ENCODE results near the gene SRPK1.
"Not testable (repeated sequence)": the region's sequence is repeated elsewhere in the genome, so short reads cannot be mapped to it uniquely, and the experiment has no call there.

Gene SRPK1

DNA sequence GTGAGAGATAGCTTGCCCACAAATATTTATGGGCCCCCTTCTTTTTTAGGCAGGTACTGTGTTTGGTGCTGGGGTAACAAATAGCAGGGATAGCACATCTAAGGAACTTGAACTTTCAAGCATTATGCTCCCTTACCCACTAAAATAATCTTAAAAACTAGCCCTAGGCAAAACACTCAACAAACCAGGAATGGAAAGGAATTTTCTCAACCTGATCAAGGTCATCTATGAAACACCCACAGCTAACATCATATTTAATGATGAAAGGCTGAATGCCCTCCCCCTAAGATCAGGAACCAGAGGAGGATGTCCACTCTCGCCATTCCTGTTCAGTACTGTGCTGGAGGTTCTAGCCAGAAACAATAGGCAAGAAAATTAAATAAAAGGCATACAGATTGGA lies 8.7 kb upstream of the SRPK1 start:
- DNase-seq: no peak

DNA sequence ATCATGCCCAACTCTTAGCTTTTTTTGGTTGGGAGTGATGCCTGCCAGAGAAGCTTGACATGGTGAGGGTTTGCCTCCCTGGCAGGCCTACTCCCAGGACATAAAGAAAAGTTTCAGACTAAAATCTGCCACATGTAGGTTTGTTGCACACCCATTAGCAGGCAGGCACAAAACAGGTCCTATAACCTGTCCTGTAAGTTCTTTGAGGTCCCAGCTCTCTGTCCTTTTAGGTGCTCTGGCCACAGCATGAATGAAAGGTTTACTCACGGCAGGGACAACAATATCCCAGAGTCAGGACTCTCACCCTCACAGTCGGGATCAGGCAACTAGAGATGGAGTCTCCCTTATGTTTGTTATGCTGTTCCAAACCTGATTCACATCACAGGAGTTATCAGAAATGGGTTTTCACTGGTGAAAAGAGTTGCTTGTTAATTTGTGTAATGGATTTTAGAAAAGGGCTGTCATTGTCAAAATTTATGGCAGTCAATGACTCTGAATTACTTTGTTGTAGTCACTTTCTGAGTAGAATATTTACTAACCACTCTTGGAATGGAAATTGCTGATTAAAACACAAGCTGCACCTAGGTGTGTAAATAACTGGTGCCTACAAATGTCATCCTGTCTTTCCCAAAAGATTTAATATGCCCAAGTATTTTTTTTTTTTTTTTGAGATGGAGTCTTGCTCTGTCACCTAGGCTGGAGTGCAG lies 5.8 kb upstream of the SRPK1 start:
- no peak for DNase-seq

DNA sequence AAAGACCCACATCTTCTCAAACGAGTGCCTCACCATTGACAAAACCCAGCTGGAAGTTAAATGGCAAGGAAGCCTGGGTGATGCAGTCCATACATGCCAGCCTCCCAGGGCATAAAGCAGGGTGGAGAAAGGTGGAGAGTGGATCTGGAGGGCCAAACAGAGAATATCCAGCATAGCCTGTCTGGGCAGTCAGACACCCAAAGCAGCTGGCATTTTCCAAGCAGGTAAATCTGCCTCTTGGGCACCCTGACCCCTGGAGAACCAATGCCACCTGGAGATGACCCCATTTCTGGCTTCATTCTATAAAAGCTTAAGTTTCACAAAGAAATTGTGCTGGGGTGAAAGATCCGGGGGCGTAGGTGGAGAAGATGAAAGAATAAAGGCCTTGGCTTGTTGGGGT lies 5.1 kb upstream of the SRPK1 start:
- DNase-seq: no peak

DNA sequence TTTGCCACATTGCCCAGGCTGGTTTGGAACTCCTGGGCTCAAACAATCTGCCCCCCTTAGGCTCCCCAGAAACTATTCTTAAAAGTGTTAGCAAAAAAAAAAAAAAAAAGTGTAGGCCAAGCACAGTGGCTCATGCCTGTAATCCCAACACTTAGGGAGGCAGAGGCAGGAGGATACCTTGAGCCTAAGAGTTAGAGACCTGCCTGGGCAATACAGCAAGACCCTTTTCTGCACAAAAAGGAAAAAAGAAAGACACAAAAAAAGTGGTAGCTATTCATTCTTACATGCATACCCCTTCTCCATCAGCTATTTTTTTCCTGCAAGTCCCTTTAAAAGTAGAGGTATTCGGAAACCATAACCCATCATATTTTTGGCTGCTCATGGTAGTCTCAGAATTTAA lies 3.2 kb upstream of the SRPK1 start:
- DNase-seq: no peak

DNA sequence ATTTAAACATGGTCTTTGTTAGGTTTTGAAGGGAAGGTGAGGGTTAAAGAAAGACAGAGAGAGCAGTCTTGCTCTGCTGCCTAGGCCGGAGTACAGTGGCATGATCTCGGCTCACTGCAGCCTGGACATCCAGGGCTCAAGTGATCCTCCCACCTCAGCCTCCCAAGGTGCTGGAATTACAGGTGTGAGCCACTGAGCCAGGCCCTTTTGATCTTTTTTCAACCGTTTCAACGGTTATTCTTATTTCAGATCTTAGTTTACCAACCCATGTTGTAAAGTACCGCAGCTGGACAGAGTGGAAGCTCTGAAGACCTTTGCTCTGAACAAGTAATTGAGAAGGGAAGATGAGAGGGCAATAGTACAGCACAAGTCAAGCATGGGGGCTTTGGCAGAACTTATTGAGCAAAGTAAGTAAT lies 1.2 kb upstream of the SRPK1 start:
- DNase-seq: no peak

DNA sequence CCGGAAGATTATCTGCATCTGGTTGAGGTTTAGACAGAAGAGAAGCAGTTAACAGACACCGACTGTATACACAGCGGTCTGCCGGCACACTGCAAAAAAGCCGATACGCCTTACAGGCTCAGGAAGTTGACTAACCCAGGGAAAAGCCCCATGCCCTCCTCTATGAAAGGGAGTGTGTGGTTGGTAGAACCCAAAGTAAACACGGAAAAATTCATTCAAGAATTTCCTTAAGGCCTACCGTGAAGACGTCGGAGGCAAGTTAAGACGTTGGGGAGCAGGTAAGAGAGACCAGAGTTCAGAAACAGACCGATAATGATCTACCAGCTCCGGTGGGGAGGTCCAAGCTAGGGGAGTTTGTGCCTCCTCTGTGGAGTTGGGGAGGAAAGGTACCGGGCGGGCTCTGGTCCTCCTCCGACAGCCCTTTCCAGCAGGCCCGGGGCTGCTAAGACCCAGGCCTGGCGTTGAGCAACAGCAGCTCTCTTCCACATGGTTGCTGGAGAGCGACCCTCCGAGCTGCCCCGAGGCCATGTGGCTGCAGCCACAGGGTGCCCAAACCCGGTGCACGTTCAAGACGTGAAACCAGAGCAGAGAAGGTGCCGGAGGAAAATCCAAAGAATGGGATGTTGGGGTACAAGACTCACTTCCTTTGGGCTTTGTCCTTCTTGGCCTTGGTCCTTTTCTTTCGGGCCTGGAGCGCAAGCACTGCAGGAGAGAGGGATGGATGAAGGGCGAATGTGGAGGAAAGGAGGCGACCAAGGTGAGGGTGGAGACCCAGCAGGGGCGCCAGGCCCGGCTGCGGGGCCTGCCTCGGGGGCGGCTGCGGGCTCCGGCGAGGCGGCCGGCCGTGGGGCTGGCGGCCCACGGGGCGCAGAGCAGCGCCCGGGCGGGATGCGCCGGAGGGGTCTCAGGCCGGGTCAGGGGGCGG lies 809 bp downstream of the SRPK1 start:
- no peak for DNase-seq

DNA sequence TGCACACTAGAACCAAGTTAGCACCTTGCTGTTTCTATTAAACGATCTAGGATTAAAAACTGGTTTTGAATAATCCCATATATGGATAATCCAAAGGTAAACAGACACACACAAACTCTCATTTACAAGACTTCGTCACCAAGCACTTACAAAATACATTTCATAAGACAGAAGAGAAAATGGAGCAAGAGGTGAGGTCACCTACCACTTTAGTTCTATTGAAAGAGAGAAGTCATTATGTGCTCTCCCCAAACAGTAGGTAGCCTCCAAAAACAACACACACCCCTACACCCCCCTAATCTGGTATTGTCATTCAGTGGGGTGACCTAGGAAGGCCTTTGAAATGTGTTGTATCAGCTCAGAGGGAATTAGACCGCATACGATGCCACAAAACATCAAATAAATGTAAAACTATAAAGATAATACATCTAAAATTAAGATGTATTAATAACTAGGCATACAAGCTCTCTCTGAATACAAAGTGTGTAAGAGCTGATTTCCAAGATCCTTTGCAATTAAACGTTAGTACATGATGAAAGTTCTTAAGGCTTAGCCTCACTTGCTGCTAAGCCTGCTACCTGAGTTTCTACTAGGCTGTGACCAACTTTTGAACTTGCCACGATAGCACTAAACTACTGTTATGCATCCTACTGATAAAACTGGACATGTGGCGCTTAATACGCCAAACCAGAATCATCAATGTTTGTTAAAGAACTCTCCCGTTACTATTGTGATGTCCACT lies 1.6 kb downstream of the SRPK1 start:
- DNase-seq: no peak

DNA sequence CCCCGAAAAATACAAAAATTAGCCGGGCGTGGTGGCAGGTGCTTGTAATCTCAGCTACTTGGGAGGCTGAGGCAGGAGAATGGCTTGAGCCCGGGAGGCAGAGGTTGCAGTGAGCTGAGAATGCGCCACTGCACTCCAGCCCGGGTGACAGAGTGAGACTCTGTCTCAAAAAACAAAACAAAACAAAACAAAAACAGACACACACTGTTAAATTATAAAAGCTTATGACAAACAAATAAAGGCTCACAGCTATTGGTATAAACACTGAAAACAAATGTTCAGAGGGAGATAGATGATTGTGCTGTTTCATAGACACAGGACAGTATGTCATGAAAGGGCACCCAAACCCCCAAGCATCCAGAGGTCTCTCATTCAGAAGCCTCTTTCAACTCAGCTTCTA lies 4.0 kb downstream of the SRPK1 start:
- DNase-seq: not testable (repeated sequence)

DNA sequence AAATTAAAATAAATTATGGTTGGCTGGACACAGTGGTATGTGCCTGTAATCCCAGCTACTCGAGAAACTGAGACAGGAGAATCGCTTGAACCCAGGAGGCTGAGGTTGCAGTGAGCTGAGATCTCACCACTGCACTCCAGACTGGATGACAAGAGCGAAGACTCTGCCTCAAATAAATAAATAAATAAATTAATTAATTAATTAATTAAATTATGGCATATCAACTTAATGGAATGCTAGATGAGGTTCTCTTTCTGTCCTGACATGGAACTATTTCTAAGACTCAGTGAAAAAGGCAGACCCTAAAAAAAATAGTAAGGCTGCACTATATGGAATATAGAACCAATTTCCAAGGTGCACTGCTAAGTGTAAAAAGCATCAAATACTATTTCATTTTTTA lies 4.8 kb downstream of the SRPK1 start:
- no peak for DNase-seq

DNA sequence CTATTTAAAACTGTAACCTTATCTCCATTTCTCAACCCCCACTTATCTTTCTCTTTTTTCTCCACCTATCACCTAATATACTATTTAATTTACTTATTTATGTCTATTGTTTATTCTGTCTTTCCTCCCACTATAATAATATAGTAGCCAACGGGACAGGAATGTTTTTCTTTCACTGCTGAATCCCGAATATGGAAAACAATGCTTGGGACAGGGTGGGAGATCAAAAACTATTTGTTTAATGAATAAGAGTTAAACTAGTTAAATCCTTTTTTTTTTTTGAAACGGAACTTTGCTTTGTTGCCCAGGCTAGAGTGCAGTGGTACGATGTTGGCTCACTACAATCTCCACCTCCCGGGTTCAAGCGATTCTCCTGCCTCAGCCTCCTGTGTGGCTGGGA lies 6.4 kb downstream of the SRPK1 start:
- DNase-seq: no peak

DNA sequence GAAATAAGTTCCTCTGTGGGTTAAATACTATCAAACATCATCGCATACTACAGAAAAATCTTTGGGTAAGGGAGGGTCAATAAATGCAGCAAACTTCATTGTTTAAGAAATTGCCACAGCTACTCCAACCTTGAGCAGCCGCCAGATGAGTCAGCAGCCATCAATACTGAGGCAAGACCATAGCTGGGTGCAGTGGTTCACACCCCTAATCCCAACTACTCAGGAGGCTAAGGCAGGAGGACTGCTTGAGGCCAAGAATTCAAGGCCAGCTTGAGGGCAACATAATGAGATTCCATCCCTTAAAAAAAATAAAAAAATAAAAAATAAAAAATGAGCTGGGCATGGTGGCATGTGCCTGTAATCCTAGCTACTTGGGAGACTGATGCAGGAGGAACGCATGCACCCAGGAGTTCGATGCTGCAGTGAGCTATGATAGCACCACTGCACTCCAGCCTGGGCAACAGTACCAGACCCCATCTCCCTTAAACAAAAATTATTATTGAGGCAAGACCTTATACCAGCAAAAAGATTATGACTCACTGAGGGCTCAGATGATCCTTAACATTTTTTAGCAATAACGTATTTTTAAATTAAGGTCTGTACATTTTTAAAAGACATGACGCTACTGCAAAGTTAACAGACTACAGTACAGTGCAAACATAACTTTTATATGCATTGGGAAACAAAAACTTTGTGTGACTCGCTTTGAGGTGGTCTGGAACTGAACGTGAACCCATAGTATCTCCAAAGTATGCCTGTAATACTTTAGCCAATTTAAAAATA lies 8.8 kb downstream of the SRPK1 start:
- no peak for DNase-seq

DNA sequence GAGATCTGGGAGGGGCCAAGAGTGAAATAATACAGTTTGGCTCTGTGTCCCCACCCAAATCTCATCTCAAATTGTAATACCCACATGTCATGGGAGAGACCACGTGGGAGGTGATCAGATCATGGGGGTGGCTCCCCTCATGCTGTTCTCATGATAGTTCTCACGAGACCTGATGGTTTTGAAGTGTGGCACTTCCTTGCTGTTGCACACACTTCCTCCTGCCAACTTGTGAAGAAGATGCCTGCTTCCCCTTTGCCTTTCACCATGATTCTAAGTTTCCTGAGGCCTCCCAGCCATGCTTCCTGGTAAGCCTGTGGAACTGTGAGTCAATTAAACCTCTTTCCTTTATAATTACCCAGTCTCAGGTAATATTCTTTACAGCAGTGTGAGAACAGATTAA lies 11.3 kb downstream of the SRPK1 start:
- not testable (repeated sequence) for DNase-seq

DNA sequence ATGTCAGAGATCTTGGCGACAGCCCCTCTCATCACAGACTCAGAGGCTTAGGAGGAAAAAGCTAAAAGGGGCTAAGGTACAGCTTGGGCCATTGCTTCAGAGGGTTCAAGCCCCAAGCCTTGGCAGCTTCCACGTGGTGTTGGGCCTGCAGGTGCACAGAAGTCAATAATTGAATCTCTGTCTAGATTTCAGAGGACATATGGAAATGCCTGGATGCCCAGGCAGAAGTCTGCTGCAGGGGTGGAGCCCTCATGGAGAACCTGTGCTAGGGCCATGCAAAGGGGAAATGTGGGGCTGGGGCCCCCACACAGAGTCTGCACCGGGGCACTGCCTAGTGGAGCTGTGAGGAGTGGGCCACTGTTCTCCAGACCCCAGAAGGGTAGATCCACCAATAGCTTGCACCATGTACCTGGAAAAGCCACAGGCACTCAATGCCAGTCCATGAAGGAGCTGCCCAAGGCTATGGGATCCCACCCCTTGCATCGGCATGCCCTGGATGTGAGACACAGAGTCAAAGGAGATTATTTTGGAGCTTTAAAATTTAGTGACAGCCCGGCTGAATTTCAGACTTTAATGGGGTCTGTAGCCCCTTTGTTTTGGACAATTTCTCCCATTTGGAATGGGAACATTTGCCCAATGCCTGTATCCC lies 12.0 kb downstream of the SRPK1 start:
- not testable (repeated sequence) for DNase-seq

DNA sequence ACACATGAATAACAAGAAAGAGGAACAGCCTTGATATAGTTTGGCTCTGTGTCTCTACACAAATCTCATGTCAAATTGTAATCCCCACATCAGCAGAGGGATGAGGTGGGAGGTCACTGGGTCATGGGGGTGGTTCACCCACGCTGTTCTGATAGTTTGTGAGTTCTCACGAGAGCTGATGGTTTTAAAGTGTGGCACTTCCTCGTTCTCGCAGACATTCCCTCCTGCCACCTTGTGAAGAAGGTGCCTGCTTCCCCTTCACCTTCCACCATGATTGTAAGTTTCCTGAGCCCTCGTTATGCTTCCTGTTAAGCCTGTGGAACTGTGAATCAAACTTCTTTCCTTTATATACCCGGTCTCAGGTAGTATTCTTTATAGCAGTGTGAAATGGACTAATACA lies 13.1 kb downstream of the SRPK1 start:
- no peak for DNase-seq

DNA sequence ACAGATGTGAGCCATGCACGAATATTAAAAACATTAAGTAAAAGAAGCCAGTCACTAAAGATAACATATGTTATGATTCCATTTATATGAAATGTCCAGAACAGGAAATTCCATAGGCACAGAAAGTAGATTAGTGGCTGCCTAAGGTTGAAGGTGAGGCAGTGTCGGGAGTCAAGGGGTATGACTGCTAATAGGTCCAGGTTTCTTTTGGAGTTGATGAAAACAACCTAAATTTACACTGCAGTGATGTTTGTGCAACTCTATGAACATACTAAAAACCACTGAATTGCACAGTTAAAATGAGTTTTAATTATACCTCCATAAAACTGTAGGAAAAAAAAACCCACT lies 14.4 kb downstream of the SRPK1 start:
- no peak for DNase-seq

DNA sequence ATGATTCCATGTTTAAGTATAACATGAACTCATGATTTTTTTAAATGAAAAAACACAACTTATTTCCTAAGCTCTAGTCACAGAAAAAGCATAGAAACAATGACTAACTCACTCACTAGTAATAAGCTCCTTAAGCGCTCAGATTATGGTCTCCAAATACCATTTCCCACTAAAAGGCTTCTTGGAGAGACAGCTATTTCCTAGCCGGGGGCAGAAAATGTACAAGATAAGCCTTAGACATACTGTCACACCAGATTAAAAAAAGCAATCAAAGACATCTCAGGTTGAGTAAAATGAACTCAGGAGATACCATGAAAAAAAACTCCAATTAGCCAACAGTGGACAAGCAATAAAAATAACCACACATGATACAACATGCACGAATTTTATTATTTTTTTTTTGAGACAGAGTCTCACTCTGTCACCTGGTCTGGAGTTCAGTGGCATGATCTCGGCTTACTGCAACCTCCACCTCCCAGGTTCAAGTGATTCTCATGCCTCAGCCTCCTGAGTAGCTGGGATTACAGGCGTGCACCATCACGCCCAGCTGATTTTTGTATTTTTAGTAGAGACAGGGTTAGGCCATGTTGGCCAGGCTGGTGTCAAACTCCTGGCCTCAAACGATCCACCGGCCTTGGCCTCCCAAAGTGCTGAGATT lies 14.9 kb downstream of the SRPK1 start:
- no peak for DNase-seq

DNA sequence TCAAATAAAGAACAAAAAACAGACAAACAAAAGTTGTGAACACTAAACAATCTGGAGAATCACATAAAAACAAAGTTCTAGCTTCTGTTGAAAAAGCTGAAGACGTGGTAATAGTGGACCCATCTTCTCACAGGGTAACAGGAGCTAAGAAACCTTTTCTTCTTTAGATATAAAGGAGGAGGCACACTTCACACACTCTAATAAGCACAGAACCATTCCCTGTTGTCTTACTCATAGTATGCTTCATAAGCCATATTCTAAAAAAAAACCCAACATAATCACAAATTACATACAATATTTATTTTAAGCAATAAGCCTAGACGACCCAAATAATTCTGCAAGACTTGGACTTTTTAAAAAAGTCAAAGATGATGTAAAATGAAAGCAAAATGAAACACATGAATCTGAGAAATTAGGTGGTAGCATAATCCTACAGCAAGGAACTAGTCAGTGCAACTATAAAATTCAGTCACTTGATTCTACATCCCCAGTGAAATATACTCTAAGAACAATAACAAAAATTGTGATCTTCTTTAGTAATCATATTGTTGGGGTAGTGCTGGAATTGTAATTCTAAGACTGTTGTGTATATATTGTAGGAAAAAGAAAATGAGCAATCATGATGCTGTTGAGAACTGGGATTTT lies 15.6 kb downstream of the SRPK1 start:
- no peak for DNase-seq

DNA sequence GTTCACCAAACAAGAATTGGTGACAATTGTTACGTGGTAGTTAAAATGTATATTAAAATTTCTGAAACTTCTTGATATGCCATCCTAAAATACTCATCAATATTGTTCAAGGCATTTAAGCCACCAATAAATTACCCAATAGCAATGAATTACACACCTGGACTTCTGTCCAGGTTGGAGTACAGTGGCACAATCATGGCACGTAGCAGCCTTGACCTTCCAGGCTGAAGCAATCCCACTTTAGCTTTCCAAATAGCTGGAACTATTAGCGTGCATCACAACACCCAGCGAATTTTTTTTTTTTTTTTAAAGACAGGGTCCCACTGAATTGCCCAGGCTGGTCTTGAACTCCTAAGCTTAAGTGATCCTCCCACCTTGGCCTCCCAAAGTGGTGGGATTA lies 17.2 kb downstream of the SRPK1 start:
- DNase-seq: no peak

DNA sequence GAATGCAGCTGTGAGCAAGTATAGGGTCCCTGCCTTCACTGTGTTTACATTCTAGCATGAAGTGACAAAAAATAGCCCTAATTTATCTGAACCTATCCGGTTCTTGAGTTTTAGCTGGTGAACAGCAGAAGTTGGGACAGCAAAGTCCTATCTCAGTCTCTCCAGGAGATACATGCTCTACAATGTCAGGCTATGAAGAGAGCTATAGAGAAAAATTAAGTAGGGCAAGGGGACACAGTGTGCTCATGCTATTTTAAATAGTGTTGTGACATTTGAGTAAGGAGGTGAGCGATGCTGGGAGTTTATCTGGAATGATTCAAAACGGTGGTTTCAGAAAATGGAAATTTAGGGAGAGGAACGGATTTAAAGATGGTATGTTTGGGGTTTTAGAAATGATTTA lies 20.4 kb downstream of the SRPK1 start:
- DNase-seq: no peak

DNA sequence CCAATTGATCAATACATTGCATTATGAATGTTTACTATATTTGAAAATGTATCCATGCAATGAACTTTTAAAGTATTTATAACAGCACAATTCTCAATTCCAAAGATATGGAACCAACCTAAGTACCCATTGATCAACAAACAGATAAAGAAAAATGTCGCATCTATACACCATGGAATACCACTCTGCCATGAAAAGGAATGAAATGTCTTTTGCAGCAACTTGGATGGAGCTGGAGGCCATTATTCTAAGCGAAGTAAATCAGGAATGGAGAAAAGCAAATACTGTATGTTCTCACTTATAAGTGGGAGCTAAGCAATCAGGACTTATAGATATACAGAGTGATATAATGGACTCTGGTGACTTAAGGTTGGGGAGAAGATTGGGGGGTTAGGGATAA lies 22.9 kb downstream of the SRPK1 start:
- no peak for DNase-seq

DNA sequence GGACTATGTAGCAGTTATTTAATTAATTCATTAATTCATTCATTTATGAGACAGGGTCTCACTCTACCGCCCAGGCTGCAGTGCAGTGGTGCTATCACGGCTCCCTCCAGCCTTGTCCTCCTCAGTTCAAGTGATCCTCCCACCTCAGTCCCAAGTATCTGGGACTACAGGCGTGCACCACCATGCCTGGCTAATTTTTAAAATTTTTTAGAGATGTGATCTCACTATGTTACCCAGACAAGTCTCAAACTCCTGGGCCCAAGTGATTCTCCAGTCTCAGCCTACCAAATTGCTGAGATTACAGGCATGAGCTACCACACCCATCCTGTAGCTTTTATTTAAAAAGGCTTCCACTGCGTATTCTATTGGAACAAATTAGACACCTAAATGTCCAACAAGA lies 23.4 kb downstream of the SRPK1 start:
- no peak for DNase-seq

Measured in cerebellar nuclear complex (tissue), 1 donor.